ENCODE measurements around the gene SPRED3. TPM values are rescaled to one million over a fixed set of nuclear protein-coding genes. Genes with fewer than 3 reads are reported as not detected.

The SPRED3 gene
- total and polyA plus RNA-seq, 4 donors = under 0.01 to 0.09 TPM; not detected in 2

- DNase-seq (ENCODE audit: low spot score) = peak; percentile 82
- Histone ChIP-seq H3K9me3 (ENCODE audit: control insufficient read depth in 4 of 4, low read length in 3 of 4) (no peaks in the 10 kb centered on the region), H3K9ac (ENCODE audit: low read depth in 1 of 2, low read length in 2 of 2) (no peak within 1 kb of the TSS), H3K27ac (ENCODE audit: low read depth in 1 of 2, low read length in 2 of 2) (no peak within 1 kb of the TSS), H3K4me1 (ENCODE audit: control insufficient read depth in 4 of 4, insufficient read depth in 4 of 4, low read length in 3 of 4) (peaks cover 7 to 23% (median 16%) of the 10 kb centered on the region in 4 donors), H3K27me3 (ENCODE audit: control insufficient read depth in 4 of 4, insufficient read depth in 4 of 4, low read length in 3 of 4) (no peaks in the 10 kb centered on the region), H3K36me3 (ENCODE audit: control insufficient read depth in 4 of 4, insufficient read depth in 3 of 4, low read depth in 1 of 4, low read length in 3 of 4) (peaks cover 0 to 14% (median 6%) of the 10 kb centered on the region in 4 donors), H3K4me3 (ENCODE audit: low read depth in 1 of 3, low read length in 3 of 3) (peak within 1 kb of the TSS in 2 of 3 donors; percentile 4 to 40)
- WGBS = 3% methylated on average over 51 of the region's 51 CpGs
- TF ChIP-seq FOXA1 (IDR thresholded peaks at IDR 0.05) (no peak), MAX (IDR thresholded peaks at IDR 0.05) (no peak), RXRA (IDR thresholded peaks at IDR 0.05) (no peak), GABPA (IDR thresholded peaks at IDR 0.05 in 1 of 2, conservative IDR thresholded peaks at IDR 0.05 in 1 of 2) (no peak), RAD21 (IDR thresholded peaks at IDR 0.05) (no peak), TAF1 (conservative IDR thresholded peaks at IDR 0.05) (no peak), HNF4G (IDR thresholded peaks at IDR 0.05) (no peak), FOXA2 (IDR thresholded peaks at IDR 0.05) (no peak)
- TF ChIP-seq, protein P1, sequence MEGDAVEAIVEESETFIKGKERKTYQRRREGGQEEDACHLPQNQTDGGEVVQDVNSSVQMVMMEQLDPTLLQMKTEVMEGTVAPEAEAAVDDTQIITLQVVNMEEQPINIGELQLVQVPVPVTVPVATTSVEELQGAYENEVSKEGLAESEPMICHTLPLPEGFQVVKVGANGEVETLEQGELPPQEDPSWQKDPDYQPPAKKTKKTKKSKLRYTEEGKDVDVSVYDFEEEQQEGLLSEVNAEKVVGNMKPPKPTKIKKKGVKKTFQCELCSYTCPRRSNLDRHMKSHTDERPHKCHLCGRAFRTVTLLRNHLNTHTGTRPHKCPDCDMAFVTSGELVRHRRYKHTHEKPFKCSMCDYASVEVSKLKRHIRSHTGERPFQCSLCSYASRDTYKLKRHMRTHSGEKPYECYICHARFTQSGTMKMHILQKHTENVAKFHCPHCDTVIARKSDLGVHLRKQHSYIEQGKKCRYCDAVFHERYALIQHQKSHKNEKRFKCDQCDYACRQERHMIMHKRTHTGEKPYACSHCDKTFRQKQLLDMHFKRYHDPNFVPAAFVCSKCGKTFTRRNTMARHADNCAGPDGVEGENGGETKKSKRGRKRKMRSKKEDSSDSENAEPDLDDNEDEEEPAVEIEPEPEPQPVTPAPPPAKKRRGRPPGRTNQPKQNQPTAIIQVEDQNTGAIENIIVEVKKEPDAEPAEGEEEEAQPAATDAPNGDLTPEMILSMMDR (IDR thresholded peaks at IDR 0.05; ENCODE audit: low read depth, low read length, missing input control) = no peak
- TF ChIP-seq, protein P2, sequence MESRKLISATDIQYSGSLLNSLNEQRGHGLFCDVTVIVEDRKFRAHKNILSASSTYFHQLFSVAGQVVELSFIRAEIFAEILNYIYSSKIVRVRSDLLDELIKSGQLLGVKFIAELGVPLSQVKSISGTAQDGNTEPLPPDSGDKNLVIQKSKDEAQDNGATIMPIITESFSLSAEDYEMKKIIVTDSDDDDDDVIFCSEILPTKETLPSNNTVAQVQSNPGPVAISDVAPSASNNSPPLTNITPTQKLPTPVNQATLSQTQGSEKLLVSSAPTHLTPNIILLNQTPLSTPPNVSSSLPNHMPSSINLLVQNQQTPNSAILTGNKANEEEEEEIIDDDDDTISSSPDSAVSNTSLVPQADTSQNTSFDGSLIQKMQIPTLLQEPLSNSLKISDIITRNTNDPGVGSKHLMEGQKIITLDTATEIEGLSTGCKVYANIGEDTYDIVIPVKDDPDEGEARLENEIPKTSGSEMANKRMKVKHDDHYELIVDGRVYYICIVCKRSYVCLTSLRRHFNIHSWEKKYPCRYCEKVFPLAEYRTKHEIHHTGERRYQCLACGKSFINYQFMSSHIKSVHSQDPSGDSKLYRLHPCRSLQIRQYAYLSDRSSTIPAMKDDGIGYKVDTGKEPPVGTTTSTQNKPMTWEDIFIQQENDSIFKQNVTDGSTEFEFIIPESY (IDR thresholded peaks at IDR 0.05) = no peak
Measured at GRCh38 chr19:38387550-38388348, 748 bp upstream of the SPRED3 start, which contains the start of gene GGN. TSS of gene GGN (minus strand) at chr19:38388034. CDS start at chr19:38387261, 773 bp downstream.

DNA sequence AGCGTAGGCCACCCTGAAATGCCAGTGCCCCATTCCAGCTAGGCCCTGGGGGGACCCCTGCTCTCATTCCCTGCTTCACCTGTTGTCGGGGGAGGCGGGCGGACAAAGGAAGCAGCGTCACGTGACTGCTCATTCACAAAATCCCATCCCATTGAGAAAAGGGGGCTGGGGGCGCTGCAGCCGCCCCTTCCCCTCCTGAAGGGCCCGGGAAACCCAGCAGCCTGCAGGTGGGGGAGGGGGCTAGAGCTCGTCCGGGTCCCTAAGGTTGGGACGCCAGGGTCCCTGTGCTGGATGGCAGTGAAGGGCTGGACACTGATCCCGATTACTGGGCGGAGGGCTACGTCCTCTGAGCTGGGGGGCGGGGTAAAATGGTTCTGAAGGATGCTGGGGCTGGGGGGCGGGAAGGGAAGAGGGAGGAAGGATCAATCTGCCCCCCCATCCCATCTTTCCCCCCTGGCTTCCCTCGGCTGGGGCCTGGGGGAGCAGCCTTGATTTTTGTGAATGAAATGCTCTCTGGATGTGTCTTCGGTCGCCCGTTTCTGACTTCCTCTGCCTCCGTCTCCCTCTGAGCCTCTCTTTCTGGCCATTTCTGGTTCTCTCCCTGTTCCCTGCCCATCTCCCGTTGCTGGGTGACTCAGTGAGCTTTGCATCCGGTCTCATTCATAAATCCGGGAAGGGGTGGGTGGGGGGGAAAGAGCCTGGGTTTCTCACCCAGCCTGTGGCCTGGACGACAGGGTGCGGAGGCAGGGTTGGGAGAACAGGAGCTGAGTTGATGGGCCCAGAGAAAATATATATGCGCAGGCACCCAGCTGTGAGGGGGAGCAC is 816 bp downstream of the SPRED3 start:
- Histone ChIP-seq H3K9me3 (ENCODE audit: control insufficient read depth in 4 of 4, low read length in 3 of 4) (no peaks in the 10 kb centered on the region), H3K27ac (ENCODE audit: low read depth in 1 of 2, low read length in 2 of 2) (no peak overlapping the region), H3K36me3 (ENCODE audit: control insufficient read depth in 4 of 4, insufficient read depth in 3 of 4, low read depth in 1 of 4, low read length in 3 of 4) (peaks cover 0 to under 1% (median 0%) of the 10 kb centered on the region in 4 donors), H3K27me3 (ENCODE audit: control insufficient read depth in 4 of 4, insufficient read depth in 4 of 4, low read length in 3 of 4) (peaks cover 0 to 3% (median 0%) of the 10 kb centered on the region in 4 donors), H3K4me3 (ENCODE audit: low read depth in 1 of 3, low read length in 3 of 3) (no peak overlapping the region), H3K4me1 (ENCODE audit: control insufficient read depth in 4 of 4, insufficient read depth in 4 of 4, low read length in 3 of 4) (peaks cover 7 to 23% (median 16%) of the 10 kb centered on the region in 4 donors), H3K9ac (ENCODE audit: low read depth in 1 of 2, low read length in 2 of 2) (no peak overlapping the region)
- WGBS = 10% methylated on average over 28 of the region's 28 CpGs
- TF ChIP-seq SP1 (IDR thresholded peaks at IDR 0.05) (no peak), RAD21 (IDR thresholded peaks at IDR 0.05) (no peak), GABPA (IDR thresholded peaks at IDR 0.05 in 1 of 2, conservative IDR thresholded peaks at IDR 0.05 in 1 of 2) (no peak), TAF1 (conservative IDR thresholded peaks at IDR 0.05) (no peak)
- TF ChIP-seq, protein P2 (IDR thresholded peaks at IDR 0.05) = no peak
- TF ChIP-seq, protein P3, sequence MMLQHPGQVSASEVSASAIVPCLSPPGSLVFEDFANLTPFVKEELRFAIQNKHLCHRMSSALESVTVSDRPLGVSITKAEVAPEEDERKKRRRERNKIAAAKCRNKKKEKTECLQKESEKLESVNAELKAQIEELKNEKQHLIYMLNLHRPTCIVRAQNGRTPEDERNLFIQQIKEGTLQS (IDR thresholded peaks at IDR 0.05) = no peak
- no peak for DNase-seq (ENCODE audit: low spot score)

All from liver (tissue), 9 donors.